Lower lobe of right lung (tissue), 2 donors: ENCODE results near the gene RLF. TPM values are rescaled to one million over a fixed set of nuclear protein-coding genes. Genes with fewer than 3 reads are reported as not detected.

Experiments
- ATAC-seq, 2 donors: fragments of 200-7000 bp; cut with Tn5 transposase; one replicate each; pipeline ENCODE4 v1.9.1; 2020 to 2022; ENCODE audit warnings: mild to moderate bottlenecking in 2 of 2, moderate library complexity in 2 of 2
- DNase-seq: peaks from one replicate; pipeline ENCODE4 v3.0.0-alpha.2; 2020
- H3K27ac ChIP-seq: fragments of 200-600 bp; one replicate; pipeline ENCODE4 v1.8.0; 2022
- H3K27me3 ChIP-seq: fragments of 200-600 bp; one replicate; pipeline ENCODE4 v1.8.0; 2022; ENCODE audit warnings: low read depth
- H3K36me3 ChIP-seq: fragments of 200-600 bp; one replicate; pipeline ENCODE4 v1.8.0; 2022; ENCODE audit warnings: mild to moderate bottlenecking
- H3K4me1 ChIP-seq: fragments of 200-600 bp; one replicate; pipeline ENCODE4 v1.8.0; 2022
- H3K4me3 ChIP-seq: fragments of 200-600 bp; one replicate; pipeline ENCODE4 v1.8.0; 2022; ENCODE audit warnings: mild to moderate bottlenecking
- H3K9me3 ChIP-seq: fragments of 200-600 bp; one replicate; pipeline ENCODE4 v1.8.0; 2022
- CTCF ChIP-seq: fragments of 200-600 bp; IDR thresholded peaks from one replicate; pipeline ENCODE4 v1.8.0; 2022; ENCODE audit warnings: antibody characterized with exemption, mild to moderate bottlenecking
- intact Hi-C: fragments of 100-400 bp; cut with DNase I; formaldehyde crosslinking; loops from one replicate; pipeline ENCODE4 v1.11.0; 2022
- total RNA-seq: library from RNA; stranded (reverse); fragmentation: NEBNext Ultra II Directional; extraction: Animal tissue kit (Norgen Biotek cat#: 25700); gene quantifications from one replicate; pipeline ENCODE4 v1.2.1, GENCODE V29; 2021
- donor health status: DM: no; HTN: yes; CAD: no; lungs with severe emphysema.

RLF gene
- total RNA-seq, 1 donor from 2014 or later = 13.4 TPM

GRCh38 chr1:40141878-40142535 is 19.2 kb upstream of the RLF start:
- intact Hi-C loops = loop anchor here (10.0 kb wide), 1 partner anchor 193 kb away; no protein-coding TSS in a partner anchor

GRCh38 chr1:40143891-40144575 is 17.2 kb upstream of the RLF start:
- ATAC-seq (peak; percentile 87 to 88), DNase-seq (no peak)
- H3K27me3 ChIP-seq = no peaks in the 10 kb centered on the region
- H3K27ac ChIP-seq = no peak overlapping the region
- no peaks in the 10 kb centered on the region for H3K36me3 ChIP-seq
- no peaks in the 10 kb centered on the region for H3K9me3 ChIP-seq
- no peak overlapping the region for H3K4me3 ChIP-seq
- intact Hi-C loops = loop anchor here (10.0 kb wide), 1 partner anchor 191 kb away; no protein-coding TSS in a partner anchor
- H3K4me1 ChIP-seq = no peaks in the 10 kb centered on the region
- peak; percentile 83 for TF ChIP-seq CTCF

More at GRCh38 chr1:40141878-40142535, 19.2 kb upstream of the RLF start:
- no peaks in the 10 kb centered on the region for H3K36me3 ChIP-seq
- H3K4me1 ChIP-seq = no peaks in the 10 kb centered on the region
- DNase-seq (no peak), ATAC-seq (no peak)
- H3K9me3 ChIP-seq = no peaks in the 10 kb centered on the region
- no peaks in the 10 kb centered on the region for H3K27me3 ChIP-seq
- H3K4me3 ChIP-seq = no peak overlapping the region
- no peak overlapping the region for H3K27ac ChIP-seq
- TF ChIP-seq CTCF = no peak

- DNase-seq = no peak
- Histone ChIP-seq H3K4me1 (no peaks in the 10 kb centered on the region), H3K9me3 (no peaks in the 10 kb centered on the region), H3K4me3 (no peak overlapping the region), H3K27me3 (no peaks in the 10 kb centered on the region), H3K27ac (no peak overlapping the region), H3K36me3 (no peaks in the 10 kb centered on the region)
- no peak for TF ChIP-seq CTCF
- intact Hi-C loops = no loop called here
- ATAC-seq = no peak
Observed at GRCh38 chr1:40151457-40152079, 9.6 kb upstream of the RLF start.

- ATAC-seq = peak in 1 of 2 donors; percentile 60
- no peaks in the 10 kb centered on the region for H3K9me3 ChIP-seq
Observed at GRCh38 chr1:40153073-40153770, 8.0 kb upstream of the RLF start.

More at GRCh38 chr1:40153073-40153770, 8.0 kb upstream of the RLF start:
- H3K27me3 ChIP-seq = no peaks in the 10 kb centered on the region
- no peak for DNase-seq
- H3K36me3 ChIP-seq = no peaks in the 10 kb centered on the region
- no peaks in the 10 kb centered on the region for H3K4me1 ChIP-seq
- H3K27ac ChIP-seq = no peak overlapping the region
- no peak overlapping the region for H3K4me3 ChIP-seq
- TF ChIP-seq CTCF = peak; percentile 66
- intact Hi-C loops = no loop called here
